ENCODE results near the gene VPS37B.
"Not testable (repeated sequence)": the region's sequence is repeated elsewhere in the genome, so short reads cannot be mapped to it uniquely, and the experiment has no call there.

VPS37B gene

GRCh38 chr12:122895704-122896636 lies at the start of gene VPS37B:
VPS37B (minus strand) TSS chr12:122896124; CDS start chr12:122896062, 62 bp downstream.
- DNase-seq = peak; percentile 83

- no peak for DNase-seq
These were observed 49.0 kb upstream of the VPS37B start for GRCh38 chr12:122944605-122945592.

- DNase-seq = no peak
These were observed 47.3 kb upstream of the VPS37B start for GRCh38 chr12:122943196-122943595.

- peak; percentile 24 for DNase-seq
These were observed 46.7 kb upstream of the VPS37B start for GRCh38 chr12:122942637-122943036.

- DNase-seq = not testable (repeated sequence)
These were observed 45.4 kb upstream of the VPS37B start for GRCh38 chr12:122941351-122941750.

- DNase-seq = no peak
These were observed 43.2 kb upstream of the VPS37B start for GRCh38 chr12:122939125-122939524.

GRCh38 chr12:122937622-122938091 lies 41.7 kb upstream of the VPS37B start:
- DNase-seq = no peak

- DNase-seq = no peak
These were observed 39.4 kb upstream of the VPS37B start for GRCh38 chr12:122935318-122935717.

GRCh38 chr12:122934722-122935121 lies 38.8 kb upstream of the VPS37B start:
- DNase-seq = peak; percentile 70

- DNase-seq = no peak
These were observed 36.3 kb upstream of the VPS37B start for GRCh38 chr12:122932207-122932606.

GRCh38 chr12:122929812-122930211 lies 33.9 kb upstream of the VPS37B start:
- DNase-seq = no peak

GRCh38 chr12:122929148-122929538 lies 33.2 kb upstream of the VPS37B start:
- DNase-seq = no peak

- no peak for DNase-seq
These were observed 32.7 kb upstream of the VPS37B start for GRCh38 chr12:122928404-122929147.

- DNase-seq = no peak
These were observed 32.0 kb upstream of the VPS37B start for GRCh38 chr12:122927756-122928403.

GRCh38 chr12:122921917-122922316 lies 26.0 kb upstream of the VPS37B start:
- no peak for DNase-seq

GRCh38 chr12:122920687-122921086 lies 24.8 kb upstream of the VPS37B start:
- no peak for DNase-seq

GRCh38 chr12:122918827-122919226 lies 22.9 kb upstream of the VPS37B start:
- no peak for DNase-seq

GRCh38 chr12:122917507-122918121 lies 21.7 kb upstream of the VPS37B start:
- peak; percentile 62 for DNase-seq

- DNase-seq = no peak
These were observed 13.7 kb upstream of the VPS37B start for GRCh38 chr12:122909442-122910288.

- DNase-seq = no peak
These were observed 13.0 kb upstream of the VPS37B start for GRCh38 chr12:122908915-122909314.

Measured in RPMI8226 (cell line).